Neuronal stem cell (in vitro differentiated cells): ENCODE results near the gene PTPRZ1.

Experiments used
- DNase-seq: peaks from one replicate; pipeline ENCODE4 v3.0.0-alpha.2; 2013; ENCODE audit warnings: low spot score
- H2AFZ ChIP-seq: one replicate; pipeline ENCODE4 v1.6.1; 2013; ENCODE audit warnings: mild to moderate bottlenecking, low read length, inconsistent platforms
- H2AK5ac ChIP-seq: 2 replicates; pipeline ENCODE4 v1.6.1; 2013; ENCODE audit warnings: low read depth, mild to moderate bottlenecking, inconsistent platforms, low read length, moderate library complexity, mixed read lengths
- H2BK120ac ChIP-seq: 2 replicates; pipeline ENCODE4 v1.6.1; 2013; ENCODE audit warnings: low read depth, mild to moderate bottlenecking, inconsistent platforms, low read length, moderate library complexity, mixed read lengths
- H2BK12ac ChIP-seq: one replicate; pipeline ENCODE4 v1.6.1; 2013; ENCODE audit warnings: low read length, inconsistent platforms
- H2BK15ac ChIP-seq: 2 replicates; pipeline ENCODE4 v1.6.1; 2013; ENCODE audit warnings: mild to moderate bottlenecking, low read length, inconsistent platforms, mixed read lengths
- H2BK5ac ChIP-seq: one replicate; pipeline ENCODE4 v1.6.1; 2013; ENCODE audit warnings: inconsistent platforms, mild to moderate bottlenecking, low read length, moderate library complexity
- H3K14ac ChIP-seq: one replicate; pipeline ENCODE4 v1.6.1; 2013; ENCODE audit warnings: low read length, inconsistent platforms
- H3K18ac ChIP-seq: 2 replicates; pipeline ENCODE4 v1.6.1; 2013; ENCODE audit warnings: low read length, inconsistent platforms
- H3K23ac ChIP-seq: 2 replicates; pipeline ENCODE4 v1.6.1; 2013; ENCODE audit warnings: low read depth, mild to moderate bottlenecking, mixed read lengths, low read length, inconsistent platforms; ENCODE audit not compliant: poor library complexity
- H3K27ac ChIP-seq: replicated peaks from 3 replicates; pipeline ENCODE4 v1.5.1; 2013; ENCODE audit warnings: low read length, inconsistent platforms
- H3K27me3 ChIP-seq, 3 experiments: 2 replicates each; pipeline ENCODE4 v1.6.1; 2013; ENCODE audit warnings: low read length in 3 of 3, mild to moderate bottlenecking in 2 of 3, inconsistent platforms in 1 of 3, low read depth in 1 of 3, mixed read lengths in 1 of 3, moderate library complexity in 1 of 3; ENCODE audit not compliant: control insufficient read depth in 3 of 3, insufficient read depth in 3 of 3
- H3K36me3 ChIP-seq, 2 donors: replicated peaks in 1 of 2; 2 replicates each; pipeline ENCODE4 v1.6.1; 2013; ENCODE audit warnings: low read length in 2 of 2; ENCODE audit not compliant: control insufficient read depth in 2 of 2, insufficient read depth in 2 of 2
- H3K4ac ChIP-seq: 2 replicates; pipeline ENCODE4 v1.6.1; 2013; ENCODE audit warnings: inconsistent platforms, mild to moderate bottlenecking, low read length, moderate library complexity
- H3K4me1 ChIP-seq, 2 donors: 1 replicate in 1 of 2; 2 replicates in 1 of 2; pipeline ENCODE4 v1.6.1; 2013; ENCODE audit warnings: low read length in 2 of 2, low read depth in 1 of 2; ENCODE audit not compliant: control insufficient read depth in 2 of 2, insufficient read depth in 1 of 2
- H3K4me2 ChIP-seq: one replicate; pipeline ENCODE4 v1.6.1; 2013; ENCODE audit warnings: mild to moderate bottlenecking, low read length, inconsistent platforms; ENCODE audit not compliant: insufficient read depth, poor library complexity, severe bottlenecking
- H3K4me3 ChIP-seq, 2 donors: 2 replicates each; pipeline ENCODE4 v1.5.1; 2013; ENCODE audit warnings: low read length in 2 of 2, mild to moderate bottlenecking in 2 of 2, inconsistent platforms in 1 of 2, moderate library complexity in 1 of 2
- H3K79me1 ChIP-seq: one replicate; pipeline ENCODE4 v1.6.1; 2013; ENCODE audit warnings: low read depth, mild to moderate bottlenecking, inconsistent platforms, low read length, moderate library complexity
- H3K9ac ChIP-seq: one replicate; pipeline ENCODE4 v1.6.1; 2013; ENCODE audit warnings: mild to moderate bottlenecking, low read depth, low read length, inconsistent platforms; ENCODE audit not compliant: poor library complexity
- H3K9me3 ChIP-seq, 2 donors: replicated peaks in 1 of 2; 2 replicates each; pipeline versions ENCODE3 to v1.6.1; 2013; ENCODE audit warnings: low read length in 2 of 2, mild to moderate bottlenecking in 2 of 2, inconsistent platforms in 1 of 2, low read depth in 1 of 2, mixed read lengths in 1 of 2, moderate library complexity in 1 of 2; ENCODE audit not compliant: control insufficient read depth in 2 of 2, insufficient read depth in 1 of 2
- H4K8ac ChIP-seq: one replicate; pipeline ENCODE4 v1.6.1; 2013; ENCODE audit warnings: low read depth, mild to moderate bottlenecking, inconsistent platforms, low read length, moderate library complexity
- H4K91ac ChIP-seq: one replicate; pipeline ENCODE4 v1.6.1; 2013; ENCODE audit warnings: low read length, low read depth, mild to moderate bottlenecking, inconsistent platforms; ENCODE audit not compliant: poor library complexity
- WGBS, 2 donors: extraction: QIAGEN DNeasy Blood & Tissue Kit; methylation state at CpG; one replicate each; pipeline ENCODE4 v1.1.7; 2013; ENCODE audit warnings: missing lambda C conversion rate in 2 of 2, mixed read lengths in 1 of 2; ENCODE audit not compliant: insufficient read length in 2 of 2, insufficient replicate concordance in 1 of 2; ENCODE audit errors: extremely low coverage in 2 of 2; 5-methylcytosine and 5-hydroxymethylcytosine counted together

PTPRZ1 gene

GRCh38 chr7:122010116-122010515 lies 137.2 kb downstream of the PTPRZ1 start:
- Histone ChIP-seq H4K91ac (no peak overlapping the region), H4K8ac (no peak overlapping the region), H3K23ac (no peak overlapping the region), H3K36me3 (peaks cover 31 to 98% of the 10 kb centered on the region in 2 donors), H3K4me3 (no peak overlapping the region), H2BK5ac (no peak overlapping the region), H2BK12ac (no peak overlapping the region), H2AFZ (no peak overlapping the region), H2BK120ac (no peak overlapping the region), H2AK5ac (no peak overlapping the region), H3K4ac (no peak overlapping the region), H3K18ac (no peak overlapping the region), H3K27ac (no peak overlapping the region), H3K4me2 (no peak overlapping the region), H3K14ac (no peak overlapping the region), H3K9ac (no peak overlapping the region), H2BK15ac (no peak overlapping the region), H3K9me3 (no peaks in the 10 kb centered on the region), H3K27me3 (no peaks in the 10 kb centered on the region), H3K4me1 (no peaks in the 10 kb centered on the region), H3K79me1 (no peaks in the 10 kb centered on the region)
- WGBS, 2 donors = no CpG with 5 or more reads among the region's 7 CpGs
- no peak for DNase-seq

- Histone ChIP-seq H3K4me3 (no peak overlapping the region), H3K79me1 (no peaks in the 10 kb centered on the region), H2BK120ac (no peak overlapping the region), H3K23ac (no peak overlapping the region), H3K27ac (no peak overlapping the region), H3K9ac (no peak overlapping the region), H2BK15ac (no peak overlapping the region), H2AFZ (no peak overlapping the region), H4K91ac (no peak overlapping the region), H2AK5ac (no peak overlapping the region), H3K4me1 (no peaks in the 10 kb centered on the region), H3K9me3 (no peaks in the 10 kb centered on the region), H3K18ac (no peak overlapping the region), H3K27me3 (no peaks in the 10 kb centered on the region), H3K4ac (no peak overlapping the region), H3K14ac (no peak overlapping the region), H4K8ac (no peak overlapping the region), H2BK5ac (no peak overlapping the region), H2BK12ac (no peak overlapping the region), H3K36me3 (peaks cover 29 to 95% of the 10 kb centered on the region in 2 donors), H3K4me2 (no peak overlapping the region)
- no peak for DNase-seq
- no CpG with 5 or more reads among the region's 2 CpGs for WGBS, 2 donors
Observed at GRCh38 chr7:122013065-122013464, 140.1 kb downstream of the PTPRZ1 start.

- no CpG with 5 or more reads among the region's 3 CpGs for WGBS, 2 donors
Observed at GRCh38 chr7:122013630-122014029, 140.7 kb downstream of the PTPRZ1 start.

GRCh38 chr7:122014697-122015096 lies 141.7 kb downstream of the PTPRZ1 start:
- H2AK5ac ChIP-seq = no peak overlapping the region
- DNase-seq = no peak
- no peaks in the 10 kb centered on the region for H3K79me1 ChIP-seq
- H3K4me3 ChIP-seq = no peak overlapping the region
- peaks cover 29 to 95% of the 10 kb centered on the region in 2 donors for H3K36me3 ChIP-seq
- H3K4me1 ChIP-seq = no peaks in the 10 kb centered on the region
- H3K4ac ChIP-seq = no peak overlapping the region
- no peak overlapping the region for H4K8ac ChIP-seq
- H3K18ac ChIP-seq = no peak overlapping the region
- no peak overlapping the region for H3K27ac ChIP-seq
- no peak overlapping the region for H3K9ac ChIP-seq
- no peaks in the 10 kb centered on the region for H3K9me3 ChIP-seq
- H3K27me3 ChIP-seq = no peaks in the 10 kb centered on the region
- no peak overlapping the region for H3K23ac ChIP-seq
- no peak overlapping the region for H2BK15ac ChIP-seq
- no peak overlapping the region for H4K91ac ChIP-seq
- H2BK12ac ChIP-seq = no peak overlapping the region
- no peak overlapping the region for H2AFZ ChIP-seq
- no CpG with 5 or more reads among the region's 1 CpG for WGBS, 2 donors
- no peak overlapping the region for H3K14ac ChIP-seq
- no peak overlapping the region for H2BK120ac ChIP-seq
- no peak overlapping the region for H3K4me2 ChIP-seq
- no peak overlapping the region for H2BK5ac ChIP-seq

More at GRCh38 chr7:122013630-122014029, 140.7 kb downstream of the PTPRZ1 start:
- no peak overlapping the region for H2BK5ac ChIP-seq
- H3K14ac ChIP-seq = no peak overlapping the region
- no peaks in the 10 kb centered on the region for H3K4me1 ChIP-seq
- no peak for DNase-seq
- no peak overlapping the region for H3K4me2 ChIP-seq
- no peak overlapping the region for H3K4ac ChIP-seq
- H3K18ac ChIP-seq = no peak overlapping the region
- H2BK120ac ChIP-seq = no peak overlapping the region
- no peaks in the 10 kb centered on the region for H3K79me1 ChIP-seq
- H3K27me3 ChIP-seq = no peaks in the 10 kb centered on the region
- H2AFZ ChIP-seq = no peak overlapping the region
- H4K8ac ChIP-seq = no peak overlapping the region
- no peaks in the 10 kb centered on the region for H3K9me3 ChIP-seq
- H2BK15ac ChIP-seq = no peak overlapping the region
- H3K36me3 ChIP-seq = peaks cover 29 to 95% of the 10 kb centered on the region in 2 donors
- no peak overlapping the region for H2AK5ac ChIP-seq
- no peak overlapping the region for H3K9ac ChIP-seq
- H3K27ac ChIP-seq = no peak overlapping the region
- no peak overlapping the region for H3K23ac ChIP-seq
- no peak overlapping the region for H3K4me3 ChIP-seq
- H4K91ac ChIP-seq = no peak overlapping the region
- no peak overlapping the region for H2BK12ac ChIP-seq
